ENCODE results near the gene CIRBP.

The CIRBP gene

GRCh38 chr19:1282588-1283206 lies 13.6 kb downstream of the CIRBP start:
- DNase-seq, result no peak

GRCh38 chr19:1283207-1283916 lies 14.2 kb downstream of the CIRBP start:
- no peak for DNase-seq

- no peak for DNase-seq
These were observed 14.8 kb downstream of the CIRBP start for GRCh38 chr19:1283917-1284292.

GRCh38 chr19:1284293-1284978 lies 15.3 kb downstream of the CIRBP start:
- no peak for DNase-seq

GRCh38 chr19:1284979-1285736 lies 16.0 kb downstream of the CIRBP start:
- no peak for DNase-seq

- no peak for DNase-seq
These were observed 16.7 kb downstream of the CIRBP start, which contains the start of gene EFNA2 for GRCh38 chr19:1285737-1286360. TSS of gene EFNA2 (plus strand) at chr19:1285873. CDS start at chr19:1286169, 296 bp downstream.

GRCh38 chr19:1286487-1287353 lies 17.6 kb downstream of the CIRBP start:
- no peak for DNase-seq

- DNase-seq, result no peak
These were observed 18.5 kb downstream of the CIRBP start for GRCh38 chr19:1287354-1288225.

GRCh38 chr19:1288226-1288612 lies 19.1 kb downstream of the CIRBP start:
- no peak for DNase-seq

GRCh38 chr19:1288833-1289685 lies 19.9 kb downstream of the CIRBP start:
- DNase-seq, result no peak

GRCh38 chr19:1289686-1290025 lies 20.5 kb downstream of the CIRBP start:
- DNase-seq, result no peak

- no peak for DNase-seq
These were observed 21.1 kb downstream of the CIRBP start for GRCh38 chr19:1290196-1290702.

GRCh38 chr19:1290703-1291651 lies 21.8 kb downstream of the CIRBP start:
- DNase-seq, result no peak

- DNase-seq, result no peak
These were observed 22.8 kb downstream of the CIRBP start for GRCh38 chr19:1291761-1292418.

GRCh38 chr19:1292419-1293151 lies 23.5 kb downstream of the CIRBP start:
- DNase-seq, result no peak

GRCh38 chr19:1293782-1294604 lies 24.9 kb downstream of the CIRBP start:
- DNase-seq, result no peak

All from AML-193 (cell line).